ENCODE data around the gene SLC26A11. TPM values are rescaled to one million over a fixed set of nuclear protein-coding genes. Genes with fewer than 3 reads are reported as not detected.

The SLC26A11 gene
- total and polyA plus RNA-seq, 2 of the 13 experiments (the other 11 are each of a cell fraction or from before 2014, with no cell fraction given): 8.7 to 13.2 TPM

DNA sequence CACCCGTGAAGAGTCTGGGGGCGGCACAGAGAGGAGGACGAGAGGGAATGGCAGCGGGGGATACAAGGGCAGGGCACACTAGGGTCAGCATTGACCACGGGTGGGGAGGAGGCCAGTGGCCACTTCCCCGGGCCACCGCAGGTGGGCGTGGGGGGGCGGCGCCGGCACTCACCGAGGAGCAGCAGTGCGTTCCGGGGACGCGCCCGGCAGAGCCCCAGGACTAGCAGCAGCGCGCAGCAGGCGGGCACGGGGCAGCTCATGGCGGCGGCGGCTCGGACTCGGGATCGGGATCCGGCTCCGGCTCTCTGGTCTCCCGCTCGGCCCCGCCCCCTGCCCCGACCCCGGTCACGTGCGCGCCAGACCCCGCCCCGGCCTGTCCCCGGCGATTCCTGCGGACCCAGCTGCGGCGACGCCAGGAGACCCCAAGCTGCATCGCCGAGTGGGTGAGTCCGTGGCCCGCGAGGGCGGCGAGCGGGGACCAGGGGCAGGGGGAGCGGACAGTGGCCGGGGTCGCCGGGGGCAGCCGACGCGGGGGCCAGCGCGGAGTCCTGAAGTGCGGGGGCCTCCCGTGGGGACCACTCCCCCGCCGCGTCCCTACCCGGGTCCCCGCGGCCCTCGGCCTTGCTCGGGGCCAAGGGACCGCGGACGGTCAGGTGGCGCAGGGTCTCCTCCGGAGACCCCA is at the start of gene SLC26A11, which contains the start of gene SGSH (continued):
- TF ChIP-seq, protein P1, sequence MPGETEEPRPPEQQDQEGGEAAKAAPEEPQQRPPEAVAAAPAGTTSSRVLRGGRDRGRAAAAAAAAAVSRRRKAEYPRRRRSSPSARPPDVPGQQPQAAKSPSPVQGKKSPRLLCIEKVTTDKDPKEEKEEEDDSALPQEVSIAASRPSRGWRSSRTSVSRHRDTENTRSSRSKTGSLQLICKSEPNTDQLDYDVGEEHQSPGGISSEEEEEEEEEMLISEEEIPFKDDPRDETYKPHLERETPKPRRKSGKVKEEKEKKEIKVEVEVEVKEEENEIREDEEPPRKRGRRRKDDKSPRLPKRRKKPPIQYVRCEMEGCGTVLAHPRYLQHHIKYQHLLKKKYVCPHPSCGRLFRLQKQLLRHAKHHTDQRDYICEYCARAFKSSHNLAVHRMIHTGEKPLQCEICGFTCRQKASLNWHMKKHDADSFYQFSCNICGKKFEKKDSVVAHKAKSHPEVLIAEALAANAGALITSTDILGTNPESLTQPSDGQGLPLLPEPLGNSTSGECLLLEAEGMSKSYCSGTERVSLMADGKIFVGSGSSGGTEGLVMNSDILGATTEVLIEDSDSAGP (CRISPR knock-in tag; IDR thresholded peaks at IDR 0.05; ENCODE audit: borderline replicate concordance): peak; percentile 71; the same call in 1 of the 2 replicates
- TF ChIP-seq NR1H2 (CRISPR knock-in tag; IDR thresholded peaks at IDR 0.05; ENCODE audit: borderline replicate concordance, low read depth) (no peak), SOX13 (IDR thresholded peaks at IDR 0.05) (no peak), SOX13 (CRISPR knock-in tag; conservative IDR thresholded peaks at IDR 0.05 in 1 of 2, IDR thresholded peaks at IDR 0.05 in 1 of 2) (peak in 1 of 2 experiments; percentile 10; a peak in 1 of 4 replicates), SSRP1 (CRISPR knock-in tag; IDR thresholded peaks at IDR 0.05) (no peak), ZNF773 (CRISPR knock-in tag; IDR thresholded peaks at IDR 0.05; ENCODE audit: borderline replicate concordance) (0 out of 2 replicates have a peak, but pooled peaks have one; percentile 74), BORCS8-MEF2B (CRISPR knock-in tag; IDR thresholded peaks at IDR 0.05) (peak; percentile 46; the same call in 1 of the 2 replicates), REXO4 (CRISPR knock-in tag; IDR thresholded peaks at IDR 0.05; ENCODE audit: borderline replicate concordance) (no peak; the same call in 1 of the 2 replicates), SOX6 (IDR thresholded peaks at IDR 0.05) (no peak), SOX6 (CRISPR knock-in tag; IDR thresholded peaks at IDR 0.05) (no peak; the same call in 1 of the 2 replicates), HES4 (CRISPR knock-in tag; IDR thresholded peaks at IDR 0.05; ENCODE audit: borderline replicate concordance) (peak; percentile 60), ZNF776 (CRISPR knock-in tag; IDR thresholded peaks at IDR 0.05) (peak; percentile 94), ZNF678 (CRISPR knock-in tag; IDR thresholded peaks at IDR 0.05) (no peak; the same call in 1 of the 2 replicates), PHF8 (CRISPR knock-in tag; IDR thresholded peaks at IDR 0.05) (peak; percentile 78), SIX1 (CRISPR knock-in tag; IDR thresholded peaks at IDR 0.05; ENCODE audit: borderline replicate concordance) (no peak), ZMYM3 (CRISPR knock-in tag; IDR thresholded peaks at IDR 0.05) (peak; percentile 27; the same call in 1 of the 2 replicates), SP5 (CRISPR knock-in tag; IDR thresholded peaks at IDR 0.05; ENCODE audit: borderline replicate concordance, low read depth) (peak; percentile 11; the same call in 1 of the 2 replicates), ZSCAN22 (CRISPR knock-in tag; IDR thresholded peaks at IDR 0.05) (no peak), POGZ (CRISPR knock-in tag; IDR thresholded peaks at IDR 0.05) (no peak), CHD2 (IDR thresholded peaks at IDR 0.05; ENCODE audit: low read depth, low read length) (no peak), MTA1 (CRISPR knock-in tag; IDR thresholded peaks at IDR 0.05; ENCODE audit: borderline replicate concordance) (peak; percentile 55; the same call in 1 of the 2 replicates), RXRA (CRISPR knock-in tag; IDR thresholded peaks at IDR 0.05) (no peak; the same call in 1 of the 2 replicates), ZNF501 (CRISPR knock-in tag; IDR thresholded peaks at IDR 0.05) (peak; percentile 59), CBX1 (IDR thresholded peaks at IDR 0.05; ENCODE audit: low read depth) (no peak), PCBP1 (IDR thresholded peaks at IDR 0.05; ENCODE audit: borderline replicate concordance, low read depth, low read length) (no peak), ATF7-NPFF (CRISPR knock-in tag; IDR thresholded peaks at IDR 0.05; ENCODE audit: low read depth) (peak; percentile 64)
- TF ChIP-seq, protein P2, sequence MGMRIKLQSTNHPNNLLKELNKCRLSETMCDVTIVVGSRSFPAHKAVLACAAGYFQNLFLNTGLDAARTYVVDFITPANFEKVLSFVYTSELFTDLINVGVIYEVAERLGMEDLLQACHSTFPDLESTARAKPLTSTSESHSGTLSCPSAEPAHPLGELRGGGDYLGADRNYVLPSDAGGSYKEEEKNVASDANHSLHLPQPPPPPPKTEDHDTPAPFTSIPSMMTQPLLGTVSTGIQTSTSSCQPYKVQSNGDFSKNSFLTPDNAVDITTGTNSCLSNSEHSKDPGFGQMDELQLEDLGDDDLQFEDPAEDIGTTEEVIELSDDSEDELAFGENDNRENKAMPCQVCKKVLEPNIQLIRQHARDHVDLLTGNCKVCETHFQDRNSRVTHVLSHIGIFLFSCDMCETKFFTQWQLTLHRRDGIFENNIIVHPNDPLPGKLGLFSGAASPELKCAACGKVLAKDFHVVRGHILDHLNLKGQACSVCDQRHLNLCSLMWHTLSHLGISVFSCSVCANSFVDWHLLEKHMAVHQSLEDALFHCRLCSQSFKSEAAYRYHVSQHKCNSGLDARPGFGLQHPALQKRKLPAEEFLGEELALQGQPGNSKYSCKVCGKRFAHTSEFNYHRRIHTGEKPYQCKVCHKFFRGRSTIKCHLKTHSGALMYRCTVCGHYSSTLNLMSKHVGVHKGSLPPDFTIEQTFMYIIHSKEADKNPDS (CRISPR knock-in tag; IDR thresholded peaks at IDR 0.05): no peak

Measured in HepG2 (cell line).